ENCODE measurements around the gene CERS3.

CERS3 gene

GRCh38 chr15:100560323-100560722 lies 31.6 kb upstream of the CERS3 start:
- Histone ChIP-seq H3K36me3 (ENCODE audit: control insufficient read depth in 5 of 5, insufficient read depth in 5 of 5, low read length in 5 of 5) (no peaks in the 10 kb centered on the region), H3K27ac (ENCODE audit: low read depth, low read length) (no peak overlapping the region), H3K9me3 (ENCODE audit: control insufficient read depth in 5 of 5, low read length in 5 of 5) (no peaks in the 10 kb centered on the region), H3K9ac (ENCODE audit: low read length in 5 of 5) (no peak overlapping the region), H3K4me3 (ENCODE audit: low read depth in 1 of 5, low read length in 5 of 5) (no peak overlapping the region), H3K4me1 (ENCODE audit: control insufficient read depth in 5 of 5, insufficient read depth in 5 of 5, low read length in 5 of 5) (peaks cover 0 to 7% (median 0%) of the 10 kb centered on the region in 5 donors), H3K27me3 (ENCODE audit: control insufficient read depth in 5 of 5, insufficient read depth in 4 of 5, low read length in 5 of 5) (no peaks in the 10 kb centered on the region)

- H3K4me3 ChIP-seq (ENCODE audit: low read depth in 1 of 5, low read length in 5 of 5) = no peak overlapping the region
Observed at GRCh38 chr15:100559330-100559729, 30.6 kb upstream of the CERS3 start.

DNA sequence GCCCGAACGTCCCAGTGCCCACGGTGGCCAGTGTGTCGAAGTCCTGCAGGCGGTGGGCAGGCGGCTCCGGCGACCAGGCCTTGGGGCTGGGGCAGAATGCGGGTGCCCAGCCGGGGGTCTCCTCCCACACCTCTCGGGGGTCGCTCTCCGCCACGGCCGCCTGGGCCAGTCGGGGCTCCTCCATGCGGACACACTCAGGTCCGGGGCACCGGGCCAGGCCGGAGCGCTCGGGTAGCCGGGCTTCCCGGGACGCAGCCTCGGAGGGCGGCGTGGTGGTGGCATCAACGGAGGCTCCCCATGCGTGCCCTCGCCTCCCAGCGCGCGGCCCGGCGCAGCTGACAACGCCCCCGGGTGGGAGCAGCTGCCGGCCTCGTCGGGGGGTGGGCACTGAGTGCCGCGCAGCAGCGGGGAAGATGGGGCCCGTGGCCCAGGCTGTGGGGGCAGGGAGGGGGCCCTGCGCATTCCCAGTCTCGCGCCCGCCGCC lies 30.1 kb upstream of the CERS3 start:
- Histone ChIP-seq H3K36me3 (ENCODE audit: control insufficient read depth in 5 of 5, insufficient read depth in 5 of 5, low read length in 5 of 5) (no peaks in the 10 kb centered on the region), H3K4me3 (ENCODE audit: low read depth in 1 of 5, low read length in 5 of 5) (no peak overlapping the region), H3K27me3 (ENCODE audit: control insufficient read depth in 5 of 5, insufficient read depth in 4 of 5, low read length in 5 of 5) (no peaks in the 10 kb centered on the region), H3K9me3 (ENCODE audit: control insufficient read depth in 5 of 5, low read length in 5 of 5) (no peaks in the 10 kb centered on the region), H3K4me1 (ENCODE audit: control insufficient read depth in 5 of 5, insufficient read depth in 5 of 5, low read length in 5 of 5) (peaks cover 0 to 7% (median 0%) of the 10 kb centered on the region in 5 donors), H3K9ac (ENCODE audit: low read length in 5 of 5) (no peak overlapping the region), H3K27ac (ENCODE audit: low read depth, low read length) (no peak overlapping the region)

More at GRCh38 chr15:100559330-100559729, 30.6 kb upstream of the CERS3 start:
- Histone ChIP-seq H3K9ac (ENCODE audit: low read length in 5 of 5) (no peak overlapping the region), H3K27me3 (ENCODE audit: control insufficient read depth in 5 of 5, insufficient read depth in 4 of 5, low read length in 5 of 5) (no peaks in the 10 kb centered on the region), H3K27ac (ENCODE audit: low read depth, low read length) (no peak overlapping the region), H3K36me3 (ENCODE audit: control insufficient read depth in 5 of 5, insufficient read depth in 5 of 5, low read length in 5 of 5) (no peaks in the 10 kb centered on the region), H3K9me3 (ENCODE audit: control insufficient read depth in 5 of 5, low read length in 5 of 5) (no peaks in the 10 kb centered on the region), H3K4me1 (ENCODE audit: control insufficient read depth in 5 of 5, insufficient read depth in 5 of 5, low read length in 5 of 5) (peaks cover 0 to 7% (median 0%) of the 10 kb centered on the region in 5 donors)

GRCh38 chr15:100553468-100553867 lies 24.7 kb upstream of the CERS3 start:
- Histone ChIP-seq H3K4me3 (ENCODE audit: low read depth in 1 of 5, low read length in 5 of 5) (no peak overlapping the region), H3K27me3 (ENCODE audit: control insufficient read depth in 5 of 5, insufficient read depth in 4 of 5, low read length in 5 of 5) (no peaks in the 10 kb centered on the region), H3K27ac (ENCODE audit: low read depth, low read length) (no peak overlapping the region), H3K4me1 (ENCODE audit: control insufficient read depth in 5 of 5, insufficient read depth in 5 of 5, low read length in 5 of 5) (no peaks in the 10 kb centered on the region), H3K9me3 (ENCODE audit: control insufficient read depth in 5 of 5, low read length in 5 of 5) (no peaks in the 10 kb centered on the region), H3K9ac (ENCODE audit: low read length in 5 of 5) (no peak overlapping the region), H3K36me3 (ENCODE audit: control insufficient read depth in 5 of 5, insufficient read depth in 5 of 5, low read length in 5 of 5) (no peaks in the 10 kb centered on the region)

DNA sequence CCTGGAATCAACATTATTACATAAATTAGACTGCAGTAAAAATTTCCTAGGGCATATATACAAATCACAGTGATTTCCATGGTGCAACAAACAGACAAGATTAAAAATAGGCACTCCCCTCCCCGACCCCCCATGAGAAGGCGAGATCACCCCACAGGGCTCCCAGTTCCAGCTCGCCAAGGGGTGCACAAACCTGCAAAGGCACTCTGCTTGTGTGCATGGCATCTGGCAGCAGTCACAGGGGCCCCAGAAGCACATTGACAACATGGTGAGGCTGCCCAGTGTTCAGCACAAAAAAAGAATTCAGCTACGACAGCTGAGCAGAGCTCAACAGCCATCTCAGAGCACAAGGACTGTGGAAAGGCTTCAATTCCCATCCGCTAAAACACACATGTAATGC lies 19.2 kb upstream of the CERS3 start:
- peaks cover 0 to 16% (median 6%) of the 10 kb centered on the region in 5 donors for H3K27me3 ChIP-seq (ENCODE audit: control insufficient read depth in 5 of 5, insufficient read depth in 4 of 5, low read length in 5 of 5)
- no peak overlapping the region for H3K9ac ChIP-seq (ENCODE audit: low read length in 5 of 5)
- no peaks in the 10 kb centered on the region for H3K36me3 ChIP-seq (ENCODE audit: control insufficient read depth in 5 of 5, insufficient read depth in 5 of 5, low read length in 5 of 5)
- H3K4me3 ChIP-seq (ENCODE audit: low read depth in 1 of 5, low read length in 5 of 5) = no peak overlapping the region
- H3K4me1 ChIP-seq (ENCODE audit: control insufficient read depth in 5 of 5, insufficient read depth in 5 of 5, low read length in 5 of 5) = no peaks in the 10 kb centered on the region
- H3K9me3 ChIP-seq (ENCODE audit: control insufficient read depth in 5 of 5, low read length in 5 of 5) = no peaks in the 10 kb centered on the region
- no peak overlapping the region for H3K27ac ChIP-seq (ENCODE audit: low read depth, low read length)

DNA sequence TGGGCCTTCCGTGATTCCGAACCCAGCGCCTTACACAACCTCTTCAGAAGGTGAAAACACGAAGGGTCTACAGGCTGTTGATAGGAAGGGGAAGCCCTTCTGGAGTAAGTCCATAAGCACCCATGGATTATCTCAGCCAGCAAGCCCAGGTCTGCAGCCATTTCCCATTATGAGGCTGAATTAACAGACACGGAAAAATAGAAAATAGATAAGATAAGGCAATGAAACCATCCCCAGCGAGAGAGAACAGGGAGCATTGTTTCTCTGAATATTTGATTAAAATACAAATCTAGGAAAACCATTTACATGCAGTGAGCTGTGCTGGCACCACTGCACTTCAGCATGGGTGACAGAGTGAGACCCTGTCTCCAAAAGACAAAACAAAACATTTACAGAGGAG lies 16.2 kb upstream of the CERS3 start:
- Histone ChIP-seq H3K27me3 (ENCODE audit: control insufficient read depth in 5 of 5, insufficient read depth in 4 of 5, low read length in 5 of 5) (peaks cover 0 to 16% (median 6%) of the 10 kb centered on the region in 5 donors), H3K36me3 (ENCODE audit: control insufficient read depth in 5 of 5, insufficient read depth in 5 of 5, low read length in 5 of 5) (no peaks in the 10 kb centered on the region), H3K9me3 (ENCODE audit: control insufficient read depth in 5 of 5, low read length in 5 of 5) (no peaks in the 10 kb centered on the region), H3K27ac (ENCODE audit: low read depth, low read length) (no peak overlapping the region), H3K4me3 (ENCODE audit: low read depth in 1 of 5, low read length in 5 of 5) (no peak overlapping the region), H3K9ac (ENCODE audit: low read length in 5 of 5) (no peak overlapping the region), H3K4me1 (ENCODE audit: control insufficient read depth in 5 of 5, insufficient read depth in 5 of 5, low read length in 5 of 5) (no peaks in the 10 kb centered on the region)

GRCh38 chr15:100544338-100544841 lies 15.6 kb upstream of the CERS3 start:
- H3K36me3 ChIP-seq (ENCODE audit: control insufficient read depth in 5 of 5, insufficient read depth in 5 of 5, low read length in 5 of 5) = no peaks in the 10 kb centered on the region
- H3K9me3 ChIP-seq (ENCODE audit: control insufficient read depth in 5 of 5, low read length in 5 of 5) = no peaks in the 10 kb centered on the region
- no peak overlapping the region for H3K4me3 ChIP-seq (ENCODE audit: low read depth in 1 of 5, low read length in 5 of 5)
- no peak overlapping the region for H3K9ac ChIP-seq (ENCODE audit: low read length in 5 of 5)
- H3K27me3 ChIP-seq (ENCODE audit: control insufficient read depth in 5 of 5, insufficient read depth in 4 of 5, low read length in 5 of 5) = peaks cover 0 to 16% (median 6%) of the 10 kb centered on the region in 5 donors
- H3K4me1 ChIP-seq (ENCODE audit: control insufficient read depth in 5 of 5, insufficient read depth in 5 of 5, low read length in 5 of 5) = no peaks in the 10 kb centered on the region
- no peak overlapping the region for H3K27ac ChIP-seq (ENCODE audit: low read depth, low read length)

DNA sequence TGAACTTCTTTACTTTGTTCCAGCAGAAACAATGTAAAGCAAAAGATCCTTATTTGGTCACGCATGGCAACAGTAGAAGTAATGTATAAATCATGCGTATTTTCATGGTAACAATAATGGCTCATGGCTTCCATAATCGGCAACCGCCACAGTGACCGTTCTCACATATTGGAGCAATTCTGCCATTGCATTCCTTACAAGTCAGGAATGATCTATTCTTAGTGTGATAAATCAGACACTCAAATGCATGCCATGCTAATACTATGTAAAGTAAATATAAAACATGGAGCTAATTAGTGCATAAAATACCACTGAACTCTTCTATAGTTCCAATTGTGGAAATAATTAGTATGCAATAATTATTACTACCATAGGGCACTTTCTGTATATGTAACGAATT lies 13.5 kb upstream of the CERS3 start:
- Histone ChIP-seq H3K4me3 (ENCODE audit: low read depth in 1 of 5, low read length in 5 of 5) (no peak overlapping the region), H3K27me3 (ENCODE audit: control insufficient read depth in 5 of 5, insufficient read depth in 4 of 5, low read length in 5 of 5) (peaks cover 0 to 16% (median 6%) of the 10 kb centered on the region in 5 donors), H3K36me3 (ENCODE audit: control insufficient read depth in 5 of 5, insufficient read depth in 5 of 5, low read length in 5 of 5) (no peaks in the 10 kb centered on the region), H3K4me1 (ENCODE audit: control insufficient read depth in 5 of 5, insufficient read depth in 5 of 5, low read length in 5 of 5) (no peaks in the 10 kb centered on the region), H3K9me3 (ENCODE audit: control insufficient read depth in 5 of 5, low read length in 5 of 5) (no peaks in the 10 kb centered on the region), H3K9ac (ENCODE audit: low read length in 5 of 5) (no peak overlapping the region), H3K27ac (ENCODE audit: low read depth, low read length) (no peak overlapping the region)

DNA sequence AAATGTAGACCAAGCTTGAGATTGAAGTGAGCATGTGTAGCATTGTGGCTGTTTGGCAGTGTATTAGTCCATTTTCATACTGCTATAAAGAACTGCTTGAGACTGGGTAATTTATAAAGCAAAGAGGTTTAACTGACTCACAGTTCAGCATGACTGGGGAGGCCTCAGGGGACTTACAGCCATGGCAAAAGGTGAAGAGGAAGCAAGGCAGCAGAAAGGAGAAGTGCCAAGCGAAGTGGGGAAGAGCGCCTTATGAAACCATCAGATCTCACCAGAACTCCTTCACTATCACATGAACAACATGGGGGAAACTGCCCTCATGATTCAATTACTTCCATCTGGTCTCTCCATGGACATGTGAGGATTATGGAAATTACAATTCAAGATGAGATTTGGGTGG lies 8.6 kb upstream of the CERS3 start:
- Histone ChIP-seq H3K9me3 (ENCODE audit: control insufficient read depth in 5 of 5, low read length in 5 of 5) (no peaks in the 10 kb centered on the region), H3K27ac (ENCODE audit: low read depth, low read length) (no peak overlapping the region), H3K4me3 (ENCODE audit: low read depth in 1 of 5, low read length in 5 of 5) (no peak overlapping the region), H3K4me1 (ENCODE audit: control insufficient read depth in 5 of 5, insufficient read depth in 5 of 5, low read length in 5 of 5) (no peaks in the 10 kb centered on the region), H3K36me3 (ENCODE audit: control insufficient read depth in 5 of 5, insufficient read depth in 5 of 5, low read length in 5 of 5) (no peaks in the 10 kb centered on the region), H3K9ac (ENCODE audit: low read length in 5 of 5) (no peak overlapping the region), H3K27me3 (ENCODE audit: control insufficient read depth in 5 of 5, insufficient read depth in 4 of 5, low read length in 5 of 5) (peaks cover 0 to 8% (median 0%) of the 10 kb centered on the region in 5 donors)

- H3K4me1 ChIP-seq (ENCODE audit: control insufficient read depth in 5 of 5, insufficient read depth in 5 of 5, low read length in 5 of 5) = peaks cover 0 to 4% (median 3%) of the 10 kb centered on the region in 5 donors
- no peak overlapping the region for H3K27ac ChIP-seq (ENCODE audit: low read depth, low read length)
Observed at GRCh38 chr15:100536733-100537132, 8.0 kb upstream of the CERS3 start.

More at GRCh38 chr15:100536733-100537132, 8.0 kb upstream of the CERS3 start:
- Histone ChIP-seq H3K9me3 (ENCODE audit: control insufficient read depth in 5 of 5, low read length in 5 of 5) (no peaks in the 10 kb centered on the region), H3K36me3 (ENCODE audit: control insufficient read depth in 5 of 5, insufficient read depth in 5 of 5, low read length in 5 of 5) (no peaks in the 10 kb centered on the region), H3K9ac (ENCODE audit: low read length in 5 of 5) (no peak overlapping the region), H3K4me3 (ENCODE audit: low read depth in 1 of 5, low read length in 5 of 5) (no peak overlapping the region), H3K27me3 (ENCODE audit: control insufficient read depth in 5 of 5, insufficient read depth in 4 of 5, low read length in 5 of 5) (peaks cover 0 to 8% (median 0%) of the 10 kb centered on the region in 5 donors)
